Hematopoietic multipotent progenitor cell treated with erythropoietin and hydrocortisone succinate and interleukin-3 and kit ligand, for 4 days (in vitro differentiated cells): ENCODE results near the gene UBXN1.
"Not testable (repeated sequence)": the region's sequence is repeated elsewhere in the genome, so short reads cannot be mapped to it uniquely, and the experiment has no call there.

Experiments used
- DNase-seq: peaks from one replicate; pipeline ENCODE4 v3.0.0-alpha.2; 2015

UBXN1 gene

GRCh38 chr11:62707277-62707861, 28.5 kb upstream of the UBXN1 start, which contains the start of the genes BSCL2 and GNG3:
Gene BSCL2, minus strand, starts transcription at chr11:62707424. Its CDS starts 229 bp downstream, at chr11:62707195.
Gene GNG3, plus strand, starts transcription at chr11:62707676. Its CDS starts 620 bp downstream, at chr11:62708296.
- peak; percentile 31 for DNase-seq

- no peak for DNase-seq
Measured at GRCh38 chr11:62706850-62707247, 28.0 kb upstream of the UBXN1 start.

DNA sequence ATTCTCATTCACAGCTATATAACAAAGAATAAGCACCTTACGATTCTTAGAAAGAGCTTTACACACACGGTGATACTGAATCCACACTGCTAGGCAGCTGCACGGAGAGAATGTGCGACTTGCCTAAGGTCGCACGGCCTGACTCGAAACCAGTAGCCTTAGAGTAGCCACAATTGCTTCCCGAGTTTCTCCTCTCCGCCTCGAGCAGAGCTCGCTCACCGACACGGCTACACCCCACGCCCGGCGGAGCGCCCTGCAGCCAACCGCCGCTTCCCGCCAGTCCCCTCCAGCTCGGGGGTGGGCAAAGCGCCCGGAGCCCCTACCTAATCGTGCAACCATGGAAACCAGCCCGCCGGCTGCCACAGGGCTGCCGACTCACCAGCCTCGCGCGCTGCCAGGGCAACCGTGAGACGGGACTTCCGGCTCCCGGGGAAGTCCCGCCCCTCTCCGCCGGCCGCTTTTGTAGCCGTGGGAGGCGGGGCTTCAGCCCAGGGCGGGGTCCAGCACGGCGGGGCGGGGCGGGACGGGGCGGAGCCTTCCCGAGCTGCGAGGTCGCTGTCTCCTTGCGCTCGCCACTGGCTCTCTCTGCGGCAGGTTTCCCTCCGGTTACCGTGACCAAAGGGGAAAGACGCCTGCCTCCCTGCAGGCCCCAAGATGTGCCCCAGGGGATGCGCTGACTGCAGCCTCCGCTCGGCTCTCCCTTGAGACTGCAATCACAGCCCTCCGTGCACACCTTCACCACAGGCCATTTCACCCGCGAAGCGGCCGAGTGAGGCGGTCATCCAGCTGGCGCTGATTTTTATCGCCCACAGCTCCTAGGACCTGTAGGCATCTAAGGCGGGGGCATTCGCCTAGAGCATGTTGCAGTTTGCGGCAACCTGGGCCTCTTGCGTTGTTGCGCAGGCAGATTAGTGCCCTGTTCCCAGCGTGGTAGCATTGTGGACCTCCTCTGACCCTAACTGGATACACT, 27.3 kb upstream of the UBXN1 start:
- peak; percentile 99 for DNase-seq

DNA sequence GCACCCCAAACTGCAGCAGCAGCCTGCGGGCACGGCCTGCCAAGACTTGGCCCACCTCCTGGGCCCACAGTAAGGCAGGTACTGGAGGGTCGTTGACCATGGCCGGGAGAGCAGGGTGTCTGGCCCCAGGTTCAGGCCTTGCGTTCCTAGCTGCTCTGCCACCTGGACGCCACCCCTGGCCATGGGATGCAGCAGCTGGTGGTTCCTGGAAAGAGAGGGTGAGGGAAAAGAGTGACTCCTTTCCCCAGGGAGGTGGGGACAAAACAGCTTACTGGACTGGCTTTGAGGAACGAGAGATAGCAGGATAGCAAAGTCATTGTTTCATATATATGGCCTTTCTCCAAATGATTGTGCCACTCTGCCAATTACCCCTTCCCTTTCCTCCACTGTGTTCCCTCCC, 26.5 kb upstream of the UBXN1 start:
- peak; percentile 64 for DNase-seq

- DNase-seq, result not testable (repeated sequence)
Measured at GRCh38 chr11:62703921-62704320, 25.0 kb upstream of the UBXN1 start.

- no peak for DNase-seq
Measured at GRCh38 chr11:62702246-62702645, 23.4 kb upstream of the UBXN1 start.

DNA sequence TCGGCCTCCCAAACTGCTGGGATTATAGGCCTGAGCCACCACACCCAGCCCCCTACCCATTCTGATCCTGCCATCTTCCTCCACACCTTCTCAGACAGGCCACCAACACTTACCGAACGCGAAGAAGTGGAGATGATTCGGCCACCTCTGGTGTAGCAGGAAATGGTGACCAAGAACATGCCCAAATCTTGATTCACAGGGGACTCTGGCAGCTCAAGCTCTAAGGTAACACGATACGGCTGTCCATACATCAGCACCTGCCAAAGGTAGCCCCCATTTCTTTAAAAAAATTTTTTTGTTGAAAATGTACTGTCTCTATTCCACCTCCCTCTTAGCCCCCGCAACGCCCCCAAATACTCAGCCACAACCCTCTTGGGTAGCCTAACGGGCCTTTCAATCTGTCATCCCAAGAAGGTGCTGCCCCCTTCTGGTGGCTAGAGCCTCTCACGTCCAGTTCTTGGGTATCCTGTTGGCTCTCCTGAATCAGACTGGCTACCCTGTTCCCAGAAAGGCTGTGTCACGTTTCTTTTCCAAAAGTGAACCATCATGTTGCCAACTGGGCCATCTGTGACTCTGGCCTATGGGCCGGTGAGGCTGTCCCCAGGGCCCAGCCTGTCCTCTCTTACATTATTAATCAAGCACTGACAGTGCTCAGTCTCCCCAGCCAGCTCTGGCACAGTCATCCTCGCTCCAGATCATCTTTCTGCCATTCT, 15.7 kb upstream of the UBXN1 start:
- DNase-seq, result peak; percentile 92

GRCh38 chr11:62693624-62694023, 14.8 kb upstream of the UBXN1 start:
- not testable (repeated sequence) for DNase-seq

DNA sequence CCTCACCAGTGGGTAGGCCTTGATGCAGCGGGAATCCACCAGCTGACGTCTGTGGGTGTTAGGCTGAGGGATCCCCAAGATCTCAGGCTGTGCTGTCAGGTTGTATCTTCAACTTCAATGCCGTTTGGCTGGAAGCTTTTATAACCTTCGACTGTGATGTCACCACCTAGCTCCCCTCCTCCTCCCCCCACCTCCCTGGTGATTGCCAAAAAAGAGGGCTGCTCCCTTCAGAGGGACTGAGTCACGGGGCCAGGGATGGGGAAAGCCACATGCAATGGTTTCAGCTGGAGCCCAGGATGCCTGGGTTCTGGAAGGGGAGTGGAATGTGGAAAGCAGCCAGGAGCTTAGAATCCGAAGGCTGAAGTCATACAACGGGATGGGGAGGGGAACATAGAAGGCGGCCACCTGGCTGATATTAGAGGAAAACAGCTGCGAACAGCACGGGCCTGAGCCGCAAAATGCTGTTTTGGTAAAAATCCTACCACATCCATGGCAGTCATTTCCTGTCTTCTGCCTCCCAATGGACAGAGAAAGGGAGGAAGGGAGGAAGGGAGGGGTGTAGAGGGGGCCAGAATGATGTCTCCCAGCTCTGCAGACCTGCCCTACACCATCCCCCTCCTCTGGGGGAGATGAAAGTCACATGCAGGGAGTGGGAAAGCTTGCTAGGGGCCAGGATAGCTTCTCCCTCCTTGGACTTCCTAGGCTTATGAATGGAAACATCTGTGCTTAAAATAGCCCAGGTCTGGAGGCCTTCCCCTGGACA, 10.7 kb upstream of the UBXN1 start, which contains the start of gene LRRN4CL:
LRRN4CL (minus strand) TSS at position 110 of the 763 bp plus-strand sequence. CDS start 1,022 bp downstream, outside the sequence.
- DNase-seq, result no peak

- DNase-seq, result no peak
Measured at GRCh38 chr11:62688491-62688890, 9.6 kb upstream of the UBXN1 start.

GRCh38 chr11:62687508-62688396, 8.9 kb upstream of the UBXN1 start:
- no peak for DNase-seq

GRCh38 chr11:62682518-62682917, 3.6 kb upstream of the UBXN1 start:
- DNase-seq, result no peak

DNA sequence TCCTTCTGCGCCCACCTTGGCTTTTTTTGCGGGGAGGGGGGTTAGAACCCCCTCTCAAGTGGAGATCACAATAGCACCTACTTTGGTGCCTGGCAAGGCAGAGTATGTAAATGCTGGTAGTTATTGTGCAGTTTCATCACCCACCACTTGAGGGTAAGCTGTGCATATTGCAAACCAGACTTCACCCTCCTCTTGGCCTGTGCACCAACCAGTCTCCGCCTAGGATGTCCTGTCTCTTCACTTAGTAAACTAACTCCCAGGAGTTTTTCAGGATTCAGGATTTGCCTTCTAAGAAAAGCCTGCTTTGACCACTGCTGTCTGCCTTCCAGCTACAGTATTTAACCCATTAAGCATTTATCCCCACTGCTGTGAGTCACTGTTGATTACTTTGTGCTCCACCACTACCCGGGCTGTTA, 2.0 kb upstream of the UBXN1 start:
- DNase-seq, result peak; percentile 92

- no peak for DNase-seq
Measured at GRCh38 chr11:62678433-62678769, 472 bp downstream of the UBXN1 start.

DNA sequence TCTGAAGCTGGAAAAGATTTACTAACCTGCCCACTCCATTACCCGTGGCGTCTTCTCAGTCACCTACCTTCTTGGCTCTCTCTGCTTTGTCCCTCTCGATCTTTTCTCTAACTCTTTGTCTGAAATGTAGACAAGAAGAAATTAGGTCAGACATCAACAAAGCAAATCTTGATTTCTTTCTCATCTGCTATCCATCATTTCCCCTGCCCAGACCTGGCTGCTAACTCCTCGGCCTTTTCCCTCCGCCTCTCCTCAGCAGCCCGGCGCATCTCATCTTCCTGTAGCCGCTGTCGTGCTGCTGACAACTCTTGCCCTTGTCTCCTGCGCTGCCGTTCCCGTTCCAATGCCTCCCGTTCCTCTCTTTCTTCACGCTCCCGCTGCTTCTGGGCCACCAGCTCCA, 1.2 kb downstream of the UBXN1 start:
- DNase-seq, result no peak

DNA sequence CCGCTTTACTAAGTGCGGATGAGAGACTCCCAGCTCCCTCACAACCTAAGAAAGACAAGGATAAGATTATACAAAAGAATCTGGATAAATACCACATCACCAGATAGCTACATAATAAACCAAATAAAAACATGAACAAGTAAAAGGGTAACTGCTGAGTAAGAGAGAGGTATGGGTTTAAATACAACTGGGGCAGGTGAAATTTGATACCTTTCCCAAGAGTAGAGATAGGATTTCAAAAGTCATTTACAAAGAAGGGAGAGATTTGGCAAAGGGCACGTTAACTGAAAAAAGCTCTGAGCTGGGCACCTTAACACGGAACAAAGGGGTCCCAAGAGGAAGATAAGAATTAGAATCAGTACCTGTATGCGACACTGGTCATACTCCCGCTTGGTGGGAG, 1.7 kb downstream of the UBXN1 start:
- no peak for DNase-seq

- peak; percentile 13 for DNase-seq
Measured at GRCh38 chr11:62676698-62677097, 2.2 kb downstream of the UBXN1 start.

DNA sequence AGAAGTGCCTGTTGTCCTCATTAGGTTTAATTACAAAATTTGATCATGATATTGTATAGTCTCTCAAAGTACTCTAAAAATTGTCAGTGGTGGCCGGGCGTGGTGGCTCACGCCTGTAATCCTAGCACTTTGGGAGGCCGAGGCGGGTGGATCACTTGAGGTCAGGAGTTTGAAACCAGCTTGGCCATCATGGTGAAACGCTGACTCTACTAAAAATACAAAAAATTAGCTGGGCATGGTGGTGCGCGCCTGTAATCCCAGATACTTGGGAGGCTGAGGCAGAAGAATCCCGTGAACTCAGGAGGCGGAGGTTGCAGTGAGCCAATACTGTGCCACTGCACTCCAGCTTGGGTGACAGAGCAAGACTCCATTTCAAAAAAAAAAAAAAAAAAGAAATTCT, 3.5 kb downstream of the UBXN1 start:
- DNase-seq, result not testable (repeated sequence)

DNA sequence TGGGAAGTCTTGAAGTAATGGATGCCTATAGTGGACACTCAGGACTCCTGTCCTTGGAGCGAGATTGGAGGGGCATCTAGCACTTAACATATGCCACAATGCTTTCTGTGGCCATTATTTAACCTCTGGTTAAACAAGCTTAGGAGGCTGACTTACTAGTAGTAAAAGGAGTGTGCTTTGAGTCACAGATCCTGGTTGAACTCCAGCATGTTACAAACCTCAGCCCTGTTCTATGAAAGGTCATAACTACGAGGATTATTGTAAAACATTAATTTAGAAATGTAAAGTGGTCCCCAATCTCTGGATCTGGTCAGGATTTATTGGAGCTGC, 5.7 kb downstream of the UBXN1 start:
- no peak for DNase-seq

GRCh38 chr11:62671608-62672389, 7.1 kb downstream of the UBXN1 start, which contains the start of the genes LBHD1 and UQCC3:
Gene LBHD1, minus strand, starts transcription at chr11:62672267. Its CDS starts 2,236 bp downstream, at chr11:62670031.
Gene UQCC3, plus strand, starts transcription at chr11:62671673. Its CDS starts 73 bp downstream, at chr11:62671746.
- peak; percentile 92 for DNase-seq

GRCh38 chr11:62671236-62671607, 7.7 kb downstream of the UBXN1 start:
- no peak for DNase-seq
